IMR-90 (cell line): ENCODE measurements around the gene HOOK1. TPM values are rescaled to one million over a fixed set of nuclear protein-coding genes. Genes with fewer than 3 reads are reported as not detected.

Source experiments
- ATAC-seq: fragments of 200-7000 bp; cut with Tn5 transposase; 2 replicates; pipeline ENCODE4 v1.9.1; 2020; ENCODE audit warnings: low read depth, mild to moderate bottlenecking, moderate library complexity
- BruUV-seq: library from RNA; stranded (reverse); fragments of 400-500 nt; replicated peaks from 2 replicates; lab custom pipeline; 2021; lab: Mats Ljungman, UMichigan
- CTCF ChIA-PET: fragments of 300-600 bp; formaldehyde crosslinking; extraction: SDS; loops from one replicate; lab custom pipeline; 2021; ENCODE audit warnings: antibody characterized with exemption; lab: Yijun Ruan, JAX
- POLR2A ChIA-PET: fragments of 300-600 bp; sonication (Branson Sonifier 250); formaldehyde crosslinking; loops from one replicate; lab custom pipeline; 2022; ENCODE audit warnings: antibody characterized with exemption; ENCODE audit not compliant: unreplicated experiment; lab: Charles Lee
- DNase-seq: peaks from one replicate; pipeline ENCODE4 v3.0.0; 2013
- H2AFZ ChIP-seq: replicated peaks from 2 replicates; pipeline ENCODE3; 2013; ENCODE audit warnings: low read length, mild to moderate bottlenecking; ENCODE audit not compliant: poor library complexity
- H2AK5ac ChIP-seq: 2 replicates; pipeline ENCODE4 v1.6.1; 2013; ENCODE audit warnings: low read depth, low read length, inconsistent platforms
- H2AK9ac ChIP-seq: replicated peaks from 2 replicates; pipeline ENCODE3; 2013; ENCODE audit warnings: mild to moderate bottlenecking, low read depth, low read length, moderate library complexity; ENCODE audit not compliant: poor library complexity
- H2BK120ac ChIP-seq: 2 replicates; pipeline ENCODE4 v1.6.1; 2013; ENCODE audit warnings: low read depth, low read length, inconsistent platforms
- H2BK15ac ChIP-seq: 3 replicates; pipeline ENCODE4 v1.6.1; 2013; ENCODE audit warnings: low read depth, low read length, inconsistent platforms
- H2BK20ac ChIP-seq: 2 replicates; pipeline ENCODE4 v1.6.1; 2013; ENCODE audit warnings: low read depth, mild to moderate bottlenecking, inconsistent platforms, low read length, moderate library complexity
- H2BK5ac ChIP-seq: 2 replicates; pipeline ENCODE4 v1.6.1; 2013; ENCODE audit warnings: mild to moderate bottlenecking, low read depth, low read length, inconsistent platforms; ENCODE audit not compliant: poor library complexity, severe bottlenecking
- H3K14ac ChIP-seq: replicated peaks from 2 replicates; pipeline ENCODE4 v1.6.1; 2013; ENCODE audit warnings: low read depth, low read length, inconsistent platforms
- H3K18ac ChIP-seq: 2 replicates; pipeline ENCODE4 v1.6.1; 2013; ENCODE audit warnings: low read depth, low read length, control low read depth
- H3K23ac ChIP-seq: 2 replicates; pipeline ENCODE4 v1.6.1; 2013; ENCODE audit warnings: low read depth, low read length, inconsistent platforms
- H3K27ac ChIP-seq: 2 replicates; pipeline ENCODE4 v1.5.1; 2013; ENCODE audit warnings: mild to moderate bottlenecking, control low read depth, low read length; ENCODE audit not compliant: insufficient read depth
- H3K27me3 ChIP-seq: 2 replicates; pipeline ENCODE4 v1.6.1; 2013; ENCODE audit warnings: low read length; ENCODE audit not compliant: control insufficient read depth, insufficient read depth
- H3K36me3 ChIP-seq: 2 replicates; pipeline ENCODE4 v1.6.1; 2013; ENCODE audit warnings: low read length, mixed read lengths; ENCODE audit not compliant: control insufficient read depth, insufficient read depth
- H3K4ac ChIP-seq: 2 replicates; pipeline ENCODE4 v1.6.1; 2013; ENCODE audit warnings: low read depth, low read length, inconsistent platforms
- H3K4me1 ChIP-seq: 2 replicates; pipeline ENCODE4 v1.6.1; 2013; ENCODE audit warnings: low read length, mixed read lengths; ENCODE audit not compliant: control insufficient read depth, insufficient read depth
- H3K4me2 ChIP-seq: 2 replicates; pipeline ENCODE4 v1.6.1; 2013; ENCODE audit warnings: low read depth, mild to moderate bottlenecking, control low read depth, low read length, moderate library complexity
- H3K4me3 ChIP-seq: 2 replicates; pipeline ENCODE4 v1.5.1; 2013; ENCODE audit warnings: low read depth, mild to moderate bottlenecking, control low read depth, low read length, moderate library complexity; ENCODE audit not compliant: insufficient read depth
- H3K56ac ChIP-seq: 2 replicates; pipeline ENCODE4 v1.6.1; 2013; ENCODE audit warnings: low read length, inconsistent platforms; ENCODE audit not compliant: insufficient read depth; ENCODE audit errors: extremely low read depth
- H3K79me1 ChIP-seq, 2 experiments: 2 replicates each; pipeline ENCODE4 v1.6.1; 2013; ENCODE audit warnings: low read length in 2 of 2, inconsistent platforms in 1 of 2, low read depth in 1 of 2
- H3K9ac ChIP-seq: 2 replicates; pipeline ENCODE4 v1.6.1; 2013; ENCODE audit warnings: low read depth, low read length, control low read depth
- H3K9me1 ChIP-seq: 2 replicates; pipeline ENCODE4 v1.6.1; 2013; ENCODE audit warnings: low read length, inconsistent platforms; ENCODE audit not compliant: insufficient read depth
- H3K9me3 ChIP-seq: 2 replicates; pipeline ENCODE4 v1.6.1; 2013; ENCODE audit warnings: low read length; ENCODE audit not compliant: control insufficient read depth, insufficient read depth
- H4K20me1 ChIP-seq: 2 replicates; pipeline ENCODE4 v1.6.1; 2013; ENCODE audit warnings: low read length, inconsistent platforms; ENCODE audit not compliant: insufficient read depth
- H4K5ac ChIP-seq: 2 replicates; pipeline ENCODE4 v1.6.1; 2013; ENCODE audit warnings: mild to moderate bottlenecking, low read depth, low read length, control low read depth
- H4K8ac ChIP-seq, 2 experiments: 2 replicates each; pipeline ENCODE4 v1.6.1; 2013; ENCODE audit warnings: low read depth in 2 of 2, low read length in 2 of 2, control low read depth in 1 of 2, inconsistent platforms in 1 of 2
- H4K91ac ChIP-seq: 2 replicates; pipeline ENCODE4 v1.6.1; 2013; ENCODE audit warnings: low read depth, low read length, inconsistent platforms; ENCODE audit not compliant: insufficient read depth
- CEBPB ChIP-seq: IDR thresholded peaks from 2 replicates; pipeline ENCODE4 v1.6.1; 2012; ENCODE audit warnings: low read depth, low read length, improper control_type of control experiment
- MAFK ChIP-seq: IDR thresholded peaks from 2 replicates; pipeline ENCODE4 v1.6.1; 2012; ENCODE audit warnings: low read depth, low read length, improper control_type of control experiment
- POLR2A ChIP-seq: IDR thresholded peaks from 2 replicates; pipeline ENCODE4 v1.6.1; 2012; ENCODE audit warnings: mild to moderate bottlenecking, low read depth, low read length
- RAD21 ChIP-seq: IDR thresholded peaks from 2 replicates; pipeline ENCODE4 v1.6.1; 2012; ENCODE audit warnings: low read length, improper control_type of control experiment
- WGBS, 2 experiments: methylation state at CpG; one replicate each; pipeline versions ENCODE4 v1.1.5 to v1.1.7; 2013; ENCODE audit warnings: missing lambda C conversion rate in 2 of 2; ENCODE audit not compliant: insufficient read length in 1 of 2; ENCODE audit errors: extremely low coverage in 2 of 2; 5-methylcytosine and 5-hydroxymethylcytosine counted together
- dilution Hi-C: fragments of 300-500 bp; cut with HindIII; formaldehyde crosslinking; loops from one replicate; pipeline ENCODE4 v1.14.3; 2018; ENCODE audit warnings: low sequenced_read_pairs; ENCODE audit not compliant: unreplicated experiment
- in situ Hi-C: fragments of 300-500 bp; cut with MboI; formaldehyde crosslinking; loops from 3 replicates; pipeline ENCODE4 v1.14.3; 2019; ENCODE audit warnings: low sequenced_read_pairs, inconsistent platforms, mixed read lengths
- intact Hi-C: fragments of 100-400 bp; cut with micrococcal nuclease; formaldehyde crosslinking; loops from 2 replicates; pipeline ENCODE4 v1.10.0; 2022
- polyA plus RNA-seq, 3 experiments: library from polyadenylated mRNA; depleted of rRNA; stranded (reverse); fragments of >200 nt; gene quantifications; 2 replicates each; pipeline ENCODE4 v1.2.3, GENCODE V29; 2012; ENCODE audit warnings: low replicate concordance in 1 of 3
- total RNA-seq: library from RNA; depleted of rRNA; stranded (reverse); fragments of >200 nt; gene quantifications from 2 replicates; pipeline ENCODE4 v1.2.3, GENCODE V29; 2012

Gene HOOK1
- total and polyA plus RNA-seq, 2 of the 4 experiments (the other 2 are of a cell fraction) = not detected

- intact Hi-C loops (loop anchor here (1.0 kb wide), 1 partner anchor 67 kb away; no protein-coding TSS in a partner anchor), in situ Hi-C loops (no loop called here), dilution Hi-C loops (no loop called here)
- no peaks in the 10 kb centered on the region for H3K79me1 ChIP-seq
- no peak overlapping the region for H3K4ac ChIP-seq
- H2BK5ac ChIP-seq = no peak overlapping the region
- H2AFZ ChIP-seq = no peak overlapping the region
- no peaks in the 10 kb centered on the region for H4K20me1 ChIP-seq
- CTCF ChIA-PET = interaction anchor here (1.8 kb wide), 1 partner anchor 67 kb away, joined by 9 read pairs; no protein-coding TSS in a partner anchor
- no peak overlapping the region for H2AK9ac ChIP-seq
- no peak overlapping the region for H2BK15ac ChIP-seq
- no peak overlapping the region for H2BK20ac ChIP-seq
- ATAC-seq (no peak), DNase-seq (no peak)
- no peak overlapping the region for H3K18ac ChIP-seq
- H3K27me3 ChIP-seq = peaks cover 4% of the 10 kb centered on the region; the same call in 1 of the 2 replicates
- H3K9me1 ChIP-seq = no peaks in the 10 kb centered on the region
- TF ChIP-seq RAD21 (no peak), MAFK (no peak), CEBPB (peak; percentile 31; the same call in 1 of the 2 replicates), POLR2A (no peak)
- no peak overlapping the region for H4K5ac ChIP-seq
- no peaks in the 10 kb centered on the region; the same call in 1 of the 2 replicates for H3K9me3 ChIP-seq
- H4K91ac ChIP-seq = no peak overlapping the region
- no peak overlapping the region for H3K23ac ChIP-seq
- no peak overlapping the region for H3K56ac ChIP-seq
- H3K4me1 ChIP-seq = no peaks in the 10 kb centered on the region
- 22% methylated on average over 1 of the region's 3 CpGs; no CpG with 5 or more reads in 1 of the 2 experiments for WGBS, 2 experiments
- no peak overlapping the region for H2AK5ac ChIP-seq
- H3K36me3 ChIP-seq = no peaks in the 10 kb centered on the region
- H3K4me3 ChIP-seq = no peak overlapping the region
- H3K4me2 ChIP-seq = no peak overlapping the region
- no peak overlapping the region for H4K8ac ChIP-seq
- H3K9ac ChIP-seq = no peak overlapping the region
- H3K27ac ChIP-seq = no peak overlapping the region
- no TSS peak for BruUV-seq
- no peak overlapping the region for H3K14ac ChIP-seq
- H2BK120ac ChIP-seq = no peak overlapping the region
- POLR2A ChIA-PET = no interaction called here
Measured at GRCh38 chr1:59879996-59880505, 65.3 kb downstream of the HOOK1 start.
